HG02970 (cell line): ENCODE data around the gene MAGI2.
"Not testable (repeated sequence)": the region's sequence is repeated elsewhere in the genome, so short reads cannot be mapped to it uniquely, and the experiment has no call there.

Experiments
- ATAC-seq: cut with Tn5 transposase; IDR thresholded peaks from one replicate; pipeline ENCODE4 v1.9.1; 2021; ENCODE audit warnings: mild to moderate bottlenecking, moderate library complexity, moderate number of reproducible peaks; ENCODE audit not compliant: unreplicated experiment, low FRiP score

The MAGI2 gene

GRCh38 chr7:79452495-79453265 is 787 bp downstream of the MAGI2 start:
- no peak for ATAC-seq

- no peak for ATAC-seq
Observed at GRCh38 chr7:79452032-79452494, 1.4 kb downstream of the MAGI2 start.

- no peak for ATAC-seq
Observed at GRCh38 chr7:79451580-79451979, 1.9 kb downstream of the MAGI2 start.

- not testable (repeated sequence) for ATAC-seq
Observed at GRCh38 chr7:79442766-79443165, 10.7 kb downstream of the MAGI2 start.

GRCh38 chr7:79436378-79436777 is 17.1 kb downstream of the MAGI2 start:
- no peak for ATAC-seq

- ATAC-seq: no peak
Observed at GRCh38 chr7:79434867-79435266, 18.6 kb downstream of the MAGI2 start.

GRCh38 chr7:79434098-79434497 is 19.4 kb downstream of the MAGI2 start:
- no peak for ATAC-seq

- ATAC-seq: no peak
Observed at GRCh38 chr7:79430391-79430790, 23.1 kb downstream of the MAGI2 start.

GRCh38 chr7:79425665-79426064 is 27.8 kb downstream of the MAGI2 start:
- ATAC-seq: no peak

GRCh38 chr7:79421751-79422150 is 31.7 kb downstream of the MAGI2 start:
- ATAC-seq: no peak

GRCh38 chr7:79420464-79420863 is 33.0 kb downstream of the MAGI2 start:
- no peak for ATAC-seq

- no peak for ATAC-seq
Observed at GRCh38 chr7:79414910-79415309, 38.6 kb downstream of the MAGI2 start.

- no peak for ATAC-seq
Observed at GRCh38 chr7:79412915-79413314, 40.6 kb downstream of the MAGI2 start.

GRCh38 chr7:79412438-79412837 is 41.0 kb downstream of the MAGI2 start:
- ATAC-seq: no peak

GRCh38 chr7:79410345-79410744 is 43.1 kb downstream of the MAGI2 start:
- ATAC-seq: no peak

- ATAC-seq: no peak
Observed at GRCh38 chr7:79407351-79407750, 46.1 kb downstream of the MAGI2 start.

- no peak for ATAC-seq
Observed at GRCh38 chr7:79406371-79406770, 47.1 kb downstream of the MAGI2 start.

- no peak for ATAC-seq
Observed at GRCh38 chr7:79405368-79405767, 48.1 kb downstream of the MAGI2 start.

GRCh38 chr7:79403879-79404278 is 49.6 kb downstream of the MAGI2 start:
- no peak for ATAC-seq

- ATAC-seq: no peak
Observed at GRCh38 chr7:79403451-79403850, 50.0 kb downstream of the MAGI2 start.

GRCh38 chr7:79401254-79401653 is 52.2 kb downstream of the MAGI2 start:
- ATAC-seq: no peak

- no peak for ATAC-seq
Observed at GRCh38 chr7:79400222-79400621, 53.2 kb downstream of the MAGI2 start.
